H1 (cell line): Measurements from ENCODE around the gene PAAF1. TPM values are rescaled to one million over a fixed set of nuclear protein-coding genes. Genes with fewer than 3 reads are reported as not detected.

Experiments used
- EZH2 ChIP-seq: fragments of 200-600 bp; sonication (generic); IDR thresholded peaks from 2 replicates; pipeline ENCODE4 v1.7.1; 2012; ENCODE audit warnings: low read depth, mild to moderate bottlenecking, moderate library complexity, low read length, inconsistent platforms; ENCODE audit not compliant: severe bottlenecking
- GABPA ChIP-seq: IDR thresholded peaks from 2 replicates; pipeline ENCODE4 v1.6.1; 2011; ENCODE audit warnings: mild to moderate bottlenecking, low read length, moderate library complexity, borderline replicate concordance; ENCODE audit not compliant: insufficient read depth
- JUND ChIP-seq: IDR thresholded peaks from 2 replicates; pipeline ENCODE4 v1.6.1; 2011; ENCODE audit warnings: mild to moderate bottlenecking, improper control_type of control experiment, low read length
- NANOG ChIP-seq: IDR thresholded peaks from 2 replicates; pipeline ENCODE4 v1.6.1; 2011; ENCODE audit warnings: low read length, low read depth, mild to moderate bottlenecking, inconsistent platforms; ENCODE audit not compliant: insufficient read depth, poor library complexity, severe bottlenecking
- SIN3A ChIP-seq, 2 experiments: IDR thresholded peaks in 1 of 2; conservative IDR thresholded peaks in 1 of 2; 2 replicates each; pipeline ENCODE4 v1.6.1; 2011 to 2012; ENCODE audit warnings: low read length in 2 of 2, improper control_type of control experiment in 1 of 2, low read depth in 1 of 2, mild to moderate bottlenecking in 1 of 2
- SIX5 ChIP-seq: IDR thresholded peaks from 2 replicates; pipeline ENCODE4 v1.6.1; 2011; ENCODE audit warnings: mild to moderate bottlenecking, low read depth, low read length
- polyA plus RNA-seq, 7 experiments: library from polyadenylated mRNA; depleted of rRNA in 3 of 7; stranded (reverse) in 5 of 7; unstranded in 2 of 7; fragments of >200 nt in 5 of 7; fragments of 200-250 nt in 2 of 7; gene quantifications; 1 replicate in 5 of 7; 2 replicates in 1 of 7; 4 replicates in 1 of 7; pipeline versions ENCODE4 v1.2.1 to v1.2.3, GENCODE V29; 2011 to 2013; ENCODE audit warnings: missing spikeins in 2 of 7, mixed read lengths in 2 of 7
- total RNA-seq: library from RNA; stranded (reverse); fragmentation: NEBNext Ultra II Directional; extraction: Animal tissue kit (Norgen Biotek cat#: 25700); gene quantifications from 2 replicates; pipeline ENCODE4 v1.2.1, GENCODE V29; 2021

The PAAF1 gene
- total and polyA plus RNA-seq, 2 of the 8 experiments (the other 6 are each of a cell fraction or from before 2014, with no cell fraction given) = 24.4 to 28.8 TPM

GRCh38 chr11:73833067-73833466 is 43.7 kb upstream of the PAAF1 start (continued):
- TF ChIP-seq SIX5 = no peak
- TF ChIP-seq GABPA = no peak
- TF ChIP-seq SIN3A (conservative IDR thresholded peaks at IDR 0.05 in 1 of 2, IDR thresholded peaks at IDR 0.05 in 1 of 2; ENCODE audit: low read depth in 1 of 2, low read length in 2 of 2) = no peak
- no peak for TF ChIP-seq NANOG
- no peak for TF ChIP-seq JUND
- TF ChIP-seq EZH2 = no peak
